ENCODE results near the gene CASQ1.
A peak's percentile ranks its signal among the peaks of the same experiment; 100 is the strongest.

The CASQ1 gene

GRCh38 chr1:160206421-160207117 lies 16.2 kb downstream of the CASQ1 start:
- no peak for DNase-seq

GRCh38 chr1:160207118-160207650 lies 16.8 kb downstream of the CASQ1 start:
- no peak for DNase-seq

- no peak for DNase-seq
Measured at GRCh38 chr1:160207771-160208556, 17.6 kb downstream of the CASQ1 start.

GRCh38 chr1:160208557-160209320 lies 18.4 kb downstream of the CASQ1 start:
- no peak for DNase-seq

- no peak for DNase-seq
Measured at GRCh38 chr1:160209321-160210046, 19.1 kb downstream of the CASQ1 start.

- no peak for DNase-seq
Measured at GRCh38 chr1:160210561-160210960, 20.2 kb downstream of the CASQ1 start.

- DNase-seq = no peak
Measured at GRCh38 chr1:160211046-160211790, 20.8 kb downstream of the CASQ1 start.

- DNase-seq = no peak
Measured at GRCh38 chr1:160214481-160215140, 24.2 kb downstream of the CASQ1 start.

GRCh38 chr1:160216301-160216700 lies 25.9 kb downstream of the CASQ1 start:
- no peak for DNase-seq

- DNase-seq = no peak
Measured at GRCh38 chr1:160217481-160218051, 27.2 kb downstream of the CASQ1 start.

- DNase-seq = peak; percentile 16 to 57
Measured at GRCh38 chr1:160219062-160219929, 28.9 kb downstream of the CASQ1 start.

GRCh38 chr1:160220301-160220700 lies 29.9 kb downstream of the CASQ1 start:
- no peak for DNase-seq

GRCh38 chr1:160221089-160221488 lies 30.7 kb downstream of the CASQ1 start:
- DNase-seq = no peak

GRCh38 chr1:160222546-160222945 lies 32.2 kb downstream of the CASQ1 start:
- DNase-seq = no peak

GRCh38 chr1:160224606-160225005 lies 34.2 kb downstream of the CASQ1 start:
- no peak for DNase-seq

GRCh38 chr1:160225345-160225744 lies 35.0 kb downstream of the CASQ1 start:
- DNase-seq = no peak

- DNase-seq = no peak
Measured at GRCh38 chr1:160226623-160227022, 36.2 kb downstream of the CASQ1 start.

- no peak for DNase-seq
Measured at GRCh38 chr1:160227034-160227433, 36.7 kb downstream of the CASQ1 start.

GRCh38 chr1:160227561-160227960 lies 37.2 kb downstream of the CASQ1 start:
- no peak for DNase-seq

GRCh38 chr1:160228431-160228830 lies 38.1 kb downstream of the CASQ1 start:
- no peak for DNase-seq

Data from NCI-H526 (cell line).